ENCODE results near the gene ECHDC3.

Gene ECHDC3

GRCh38 chr10:11757821-11758463 lies 15.8 kb downstream of the ECHDC3 start:
- no peak overlapping the region for H3K4me3 ChIP-seq (ENCODE audit: low read depth, low read length)
- TF ChIP-seq, protein P1, sequence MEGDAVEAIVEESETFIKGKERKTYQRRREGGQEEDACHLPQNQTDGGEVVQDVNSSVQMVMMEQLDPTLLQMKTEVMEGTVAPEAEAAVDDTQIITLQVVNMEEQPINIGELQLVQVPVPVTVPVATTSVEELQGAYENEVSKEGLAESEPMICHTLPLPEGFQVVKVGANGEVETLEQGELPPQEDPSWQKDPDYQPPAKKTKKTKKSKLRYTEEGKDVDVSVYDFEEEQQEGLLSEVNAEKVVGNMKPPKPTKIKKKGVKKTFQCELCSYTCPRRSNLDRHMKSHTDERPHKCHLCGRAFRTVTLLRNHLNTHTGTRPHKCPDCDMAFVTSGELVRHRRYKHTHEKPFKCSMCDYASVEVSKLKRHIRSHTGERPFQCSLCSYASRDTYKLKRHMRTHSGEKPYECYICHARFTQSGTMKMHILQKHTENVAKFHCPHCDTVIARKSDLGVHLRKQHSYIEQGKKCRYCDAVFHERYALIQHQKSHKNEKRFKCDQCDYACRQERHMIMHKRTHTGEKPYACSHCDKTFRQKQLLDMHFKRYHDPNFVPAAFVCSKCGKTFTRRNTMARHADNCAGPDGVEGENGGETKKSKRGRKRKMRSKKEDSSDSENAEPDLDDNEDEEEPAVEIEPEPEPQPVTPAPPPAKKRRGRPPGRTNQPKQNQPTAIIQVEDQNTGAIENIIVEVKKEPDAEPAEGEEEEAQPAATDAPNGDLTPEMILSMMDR (IDR thresholded peaks at IDR 0.05; ENCODE audit: low read depth, low read length, missing control alignments), result peak; percentile 97
- DNase-seq (ENCODE audit: low read depth), result peak; percentile 61

- H3K4me3 ChIP-seq (ENCODE audit: low read depth, low read length), result no peak overlapping the region
- TF ChIP-seq, protein P1 (IDR thresholded peaks at IDR 0.05; ENCODE audit: low read depth, low read length, missing control alignments), result no peak
- DNase-seq (ENCODE audit: low read depth), result no peak
Observed at GRCh38 chr10:11758527-11759236, 16.5 kb downstream of the ECHDC3 start.

- H3K4me3 ChIP-seq (ENCODE audit: low read depth, low read length), result no peak overlapping the region
- TF ChIP-seq, protein P1 (IDR thresholded peaks at IDR 0.05; ENCODE audit: low read depth, low read length, missing control alignments), result no peak
- no peak for DNase-seq (ENCODE audit: low read depth)
Observed at GRCh38 chr10:11759347-11759746, 17.2 kb downstream of the ECHDC3 start.

- DNase-seq (ENCODE audit: low read depth), result no peak
- no peak overlapping the region for H3K4me3 ChIP-seq (ENCODE audit: low read depth, low read length)
- TF ChIP-seq, protein P1 (IDR thresholded peaks at IDR 0.05; ENCODE audit: low read depth, low read length, missing control alignments), result no peak
Observed at GRCh38 chr10:11760151-11760550, 18.0 kb downstream of the ECHDC3 start.

DNA sequence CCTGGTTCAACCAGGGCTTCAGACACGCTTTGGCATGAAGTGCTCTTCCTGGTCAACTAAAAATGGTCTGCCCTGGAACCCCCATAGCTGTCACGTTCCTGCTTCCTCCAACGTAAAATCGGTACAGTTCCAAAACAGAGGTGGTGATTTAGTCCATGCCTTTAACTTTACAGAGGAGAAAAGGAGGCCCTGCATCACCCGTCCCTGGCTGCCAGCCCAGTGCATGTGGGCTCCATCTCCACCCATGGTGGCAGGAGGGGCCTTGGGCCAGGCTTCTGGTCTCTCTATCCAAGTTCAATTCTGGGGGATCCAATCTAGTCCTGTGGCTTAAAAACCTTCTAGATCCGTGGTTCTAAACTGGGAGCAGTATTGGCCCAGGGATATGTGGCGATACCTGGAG lies 18.7 kb downstream of the ECHDC3 start:
- H3K4me3 ChIP-seq (ENCODE audit: low read depth, low read length), result no peak overlapping the region
- no peak for DNase-seq (ENCODE audit: low read depth)
- TF ChIP-seq, protein P1 (IDR thresholded peaks at IDR 0.05; ENCODE audit: low read depth, low read length, missing control alignments), result no peak

GRCh38 chr10:11761431-11761830 lies 19.2 kb downstream of the ECHDC3 start:
- TF ChIP-seq, protein P1 (IDR thresholded peaks at IDR 0.05; ENCODE audit: low read depth, low read length, missing control alignments), result no peak
- no peak overlapping the region for H3K4me3 ChIP-seq (ENCODE audit: low read depth, low read length)
- no peak for DNase-seq (ENCODE audit: low read depth)

Measured in GM12864 (cell line).